GM12873 (cell line): Measurements from ENCODE around the gene PRR20A.
"Not testable (repeated sequence)": the region's sequence is repeated elsewhere in the genome, so short reads cannot be mapped to it uniquely, and the experiment has no call there.

ENCODE experiments used
- TF ChIP-seq, protein P1 (sequence below): IDR thresholded peaks from 2 replicates; pipeline ENCODE4 v1.5.1; 2012; ENCODE audit warnings: low read depth, mild to moderate bottlenecking, moderate library complexity, low read length, control low read depth; ENCODE audit not compliant: insufficient read depth; ENCODE audit errors: missing control alignments

The PRR20A gene

DNA sequence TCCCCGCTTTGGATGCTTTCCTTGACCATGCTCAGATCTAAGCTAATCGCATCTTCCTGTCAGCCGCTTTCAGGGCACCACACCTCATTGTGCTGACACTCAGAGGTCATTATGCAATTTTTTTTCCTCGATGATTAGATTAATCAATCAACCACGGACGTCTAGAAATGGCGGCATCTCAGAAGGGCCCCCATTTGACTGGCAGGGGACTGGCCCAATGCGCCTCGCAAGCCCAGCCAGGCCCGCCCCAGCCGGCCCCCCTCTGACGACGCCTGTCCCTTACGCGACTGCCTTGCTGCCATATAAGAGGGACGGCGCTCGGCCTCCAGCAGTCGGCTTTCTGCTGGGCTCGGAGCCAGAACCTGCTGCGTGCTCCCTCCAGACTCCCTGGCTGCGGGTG is 13.0 kb downstream of the PRR20A start, which contains the start of gene PRR20C:
PRR20C (plus strand) TSS at position 301 of the 400 bp plus-strand sequence. CDS start 387 bp downstream, outside the sequence.
- TF ChIP-seq, protein P1, sequence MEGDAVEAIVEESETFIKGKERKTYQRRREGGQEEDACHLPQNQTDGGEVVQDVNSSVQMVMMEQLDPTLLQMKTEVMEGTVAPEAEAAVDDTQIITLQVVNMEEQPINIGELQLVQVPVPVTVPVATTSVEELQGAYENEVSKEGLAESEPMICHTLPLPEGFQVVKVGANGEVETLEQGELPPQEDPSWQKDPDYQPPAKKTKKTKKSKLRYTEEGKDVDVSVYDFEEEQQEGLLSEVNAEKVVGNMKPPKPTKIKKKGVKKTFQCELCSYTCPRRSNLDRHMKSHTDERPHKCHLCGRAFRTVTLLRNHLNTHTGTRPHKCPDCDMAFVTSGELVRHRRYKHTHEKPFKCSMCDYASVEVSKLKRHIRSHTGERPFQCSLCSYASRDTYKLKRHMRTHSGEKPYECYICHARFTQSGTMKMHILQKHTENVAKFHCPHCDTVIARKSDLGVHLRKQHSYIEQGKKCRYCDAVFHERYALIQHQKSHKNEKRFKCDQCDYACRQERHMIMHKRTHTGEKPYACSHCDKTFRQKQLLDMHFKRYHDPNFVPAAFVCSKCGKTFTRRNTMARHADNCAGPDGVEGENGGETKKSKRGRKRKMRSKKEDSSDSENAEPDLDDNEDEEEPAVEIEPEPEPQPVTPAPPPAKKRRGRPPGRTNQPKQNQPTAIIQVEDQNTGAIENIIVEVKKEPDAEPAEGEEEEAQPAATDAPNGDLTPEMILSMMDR: not testable (repeated sequence)

DNA sequence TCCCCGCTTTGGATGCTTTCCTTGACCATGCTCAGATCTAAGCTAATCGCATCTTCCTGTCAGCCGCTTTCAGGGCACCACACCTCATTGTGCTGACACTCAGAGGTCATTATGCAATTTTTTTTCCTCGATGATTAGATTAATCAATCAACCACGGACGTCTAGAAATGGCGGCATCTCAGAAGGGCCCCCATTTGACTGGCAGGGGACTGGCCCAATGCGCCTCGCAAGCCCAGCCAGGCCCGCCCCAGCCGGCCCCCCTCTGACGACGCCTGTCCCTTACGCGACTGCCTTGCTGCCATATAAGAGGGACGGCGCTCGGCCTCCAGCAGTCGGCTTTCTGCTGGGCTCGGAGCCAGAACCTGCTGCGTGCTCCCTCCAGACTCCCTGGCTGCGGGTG is 19.6 kb downstream of the PRR20A start, which contains the start of gene PRR20D:
PRR20D (plus strand) TSS at position 301 of the 400 bp plus-strand sequence. CDS start 387 bp downstream, outside the sequence.
- TF ChIP-seq, protein P1: not testable (repeated sequence)

DNA sequence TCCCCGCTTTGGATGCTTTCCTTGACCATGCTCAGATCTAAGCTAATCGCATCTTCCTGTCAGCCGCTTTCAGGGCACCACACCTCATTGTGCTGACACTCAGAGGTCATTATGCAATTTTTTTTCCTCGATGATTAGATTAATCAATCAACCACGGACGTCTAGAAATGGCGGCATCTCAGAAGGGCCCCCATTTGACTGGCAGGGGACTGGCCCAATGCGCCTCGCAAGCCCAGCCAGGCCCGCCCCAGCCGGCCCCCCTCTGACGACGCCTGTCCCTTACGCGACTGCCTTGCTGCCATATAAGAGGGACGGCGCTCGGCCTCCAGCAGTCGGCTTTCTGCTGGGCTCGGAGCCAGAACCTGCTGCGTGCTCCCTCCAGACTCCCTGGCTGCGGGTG is 26.2 kb downstream of the PRR20A start, which contains the start of gene PRR20E:
PRR20E (plus strand) TSS at position 301 of the 400 bp plus-strand sequence. CDS start 387 bp downstream, outside the sequence.
- TF ChIP-seq, protein P1: not testable (repeated sequence)

DNA sequence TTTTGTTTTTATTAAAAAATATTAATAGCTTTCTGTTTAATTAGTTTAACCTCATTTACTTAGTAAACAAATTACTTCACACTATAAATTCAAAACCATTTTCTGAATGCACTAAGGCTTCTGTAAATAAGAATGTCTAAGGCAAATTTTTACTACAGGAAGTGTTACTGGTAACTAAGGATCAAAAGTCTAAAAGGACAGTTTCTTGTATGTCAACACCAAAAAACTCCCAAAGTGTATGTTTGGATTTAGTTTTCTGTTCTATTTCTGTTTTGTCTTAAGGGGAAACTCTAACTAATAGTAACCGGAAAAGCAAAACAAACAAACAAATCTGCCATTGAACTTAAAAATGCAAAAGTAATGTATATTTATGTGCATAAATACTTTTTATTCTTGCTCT is 50.9 kb downstream of the PRR20A start:
- TF ChIP-seq, protein P1: no peak
